Stimulated activated CD4-positive, alpha-beta T cell treated with anti-CD3 and anti-CD28 coated beads, Interleukin-1b, Interleukin-23, amount 100 ng/mL, for 48 hours (primary cell): ENCODE measurements around the gene ARHGAP9.
"Not testable (repeated sequence)": the region's sequence is repeated elsewhere in the genome, so short reads cannot be mapped to it uniquely, and the experiment has no call there.

Experiments
- DNase-seq: peaks from one replicate; pipeline ENCODE4 v3.0.0-alpha.2; 2020

ARHGAP9 gene

GRCh38 chr12:57456145-57456700, 23.4 kb downstream of the ARHGAP9 start:
- DNase-seq, result peak; percentile 60

GRCh38 chr12:57455374-57456144, 24.1 kb downstream of the ARHGAP9 start:
- DNase-seq, result no peak

- DNase-seq, result no peak
Measured at GRCh38 chr12:57454566-57455373, 24.9 kb downstream of the ARHGAP9 start, which contains the start of gene INHBE. INHBE (plus strand) TSS chr12:57455307; CDS start chr12:57455537, 230 bp downstream.

GRCh38 chr12:57454213-57454565, 25.5 kb downstream of the ARHGAP9 start:
- no peak for DNase-seq

- peak; percentile 55 for DNase-seq
Measured at GRCh38 chr12:57452937-57453509, 26.6 kb downstream of the ARHGAP9 start.

GRCh38 chr12:57452181-57452936, 27.3 kb downstream of the ARHGAP9 start:
- DNase-seq, result peak; percentile 57

GRCh38 chr12:57451233-57451778, 28.4 kb downstream of the ARHGAP9 start:
- no peak for DNase-seq

- no peak for DNase-seq
Measured at GRCh38 chr12:57450057-57450456, 29.6 kb downstream of the ARHGAP9 start.

GRCh38 chr12:57449375-57449774, 30.3 kb downstream of the ARHGAP9 start:
- no peak for DNase-seq

GRCh38 chr12:57448669-57449068, 31.0 kb downstream of the ARHGAP9 start:
- DNase-seq, result no peak

GRCh38 chr12:57446292-57446960, 33.2 kb downstream of the ARHGAP9 start:
- no peak for DNase-seq

GRCh38 chr12:57444744-57445143, 34.9 kb downstream of the ARHGAP9 start:
- no peak for DNase-seq

GRCh38 chr12:57444337-57444736, 35.3 kb downstream of the ARHGAP9 start:
- not testable (repeated sequence) for DNase-seq

- no peak for DNase-seq
Measured at GRCh38 chr12:57441846-57442427, 37.7 kb downstream of the ARHGAP9 start.

- DNase-seq, result not testable (repeated sequence)
Measured at GRCh38 chr12:57441393-57441792, 38.3 kb downstream of the ARHGAP9 start.

- no peak for DNase-seq
Measured at GRCh38 chr12:57439762-57440266, 39.9 kb downstream of the ARHGAP9 start.

GRCh38 chr12:57438400-57438799, 41.3 kb downstream of the ARHGAP9 start:
- DNase-seq, result no peak

GRCh38 chr12:57435293-57435692, 44.4 kb downstream of the ARHGAP9 start:
- DNase-seq, result no peak

- DNase-seq, result no peak
Measured at GRCh38 chr12:57434517-57435223, 45.0 kb downstream of the ARHGAP9 start, which contains the start of gene INHBC. INHBC (plus strand) TSS chr12:57434784; CDS start chr12:57434887, 103 bp downstream.

- no peak for DNase-seq
Measured at GRCh38 chr12:57433370-57433769, 46.3 kb downstream of the ARHGAP9 start.
